ENCODE data around the gene DGAT2.

The DGAT2 gene

GRCh38 chr11:75781831-75782230, 13.3 kb downstream of the DGAT2 start:
- DNase-seq = no peak

GRCh38 chr11:75782540-75783263, 14.1 kb downstream of the DGAT2 start:
- DNase-seq = no peak

- DNase-seq = no peak
Observed at GRCh38 chr11:75783416-75784084, 15.0 kb downstream of the DGAT2 start.

- DNase-seq = no peak
Observed at GRCh38 chr11:75784085-75784478, 15.5 kb downstream of the DGAT2 start.

- no peak for DNase-seq
Observed at GRCh38 chr11:75784506-75784905, 15.9 kb downstream of the DGAT2 start.

- no peak for DNase-seq
Observed at GRCh38 chr11:75785187-75785586, 16.6 kb downstream of the DGAT2 start.

GRCh38 chr11:75786101-75786736, 17.6 kb downstream of the DGAT2 start:
- no peak for DNase-seq

GRCh38 chr11:75789521-75789920, 20.9 kb downstream of the DGAT2 start:
- no peak for DNase-seq

GRCh38 chr11:75790986-75791385, 22.4 kb downstream of the DGAT2 start:
- DNase-seq = no peak

- DNase-seq = no peak
Observed at GRCh38 chr11:75792127-75792731, 23.7 kb downstream of the DGAT2 start.

- no peak for DNase-seq
Observed at GRCh38 chr11:75792997-75793800, 24.6 kb downstream of the DGAT2 start.

GRCh38 chr11:75793966-75794365, 25.4 kb downstream of the DGAT2 start:
- DNase-seq = peak; percentile 52

- no peak for DNase-seq
Observed at GRCh38 chr11:75795276-75796090, 26.9 kb downstream of the DGAT2 start.

- DNase-seq = no peak
Observed at GRCh38 chr11:75796091-75796435, 27.5 kb downstream of the DGAT2 start.

GRCh38 chr11:75797116-75797515, 28.5 kb downstream of the DGAT2 start:
- no peak for DNase-seq

- DNase-seq = no peak
Observed at GRCh38 chr11:75797792-75798191, 29.2 kb downstream of the DGAT2 start.

- DNase-seq = no peak
Observed at GRCh38 chr11:75800136-75800675, 31.6 kb downstream of the DGAT2 start.

- no peak for DNase-seq
Observed at GRCh38 chr11:75800728-75801361, 32.3 kb downstream of the DGAT2 start.

GRCh38 chr11:75801362-75802020, 32.9 kb downstream of the DGAT2 start:
- no peak for DNase-seq

GRCh38 chr11:75802021-75802912, 33.7 kb downstream of the DGAT2 start:
- no peak for DNase-seq
